Erythroblast (primary cell): Measurements from ENCODE around the gene MYO1A.

Source experiments
- GATA1 ChIP-seq: IDR thresholded peaks from 2 replicates; pipeline ENCODE4 v1.6.1; 2011; ENCODE audit warnings: low read depth, mild to moderate bottlenecking, control low read depth, low read length, moderate library complexity
- POLR2A ChIP-seq: IDR thresholded peaks from 2 replicates; pipeline ENCODE4 v1.6.1; 2011; ENCODE audit warnings: mild to moderate bottlenecking, low read length

- TF ChIP-seq POLR2A (no peak), GATA1 (no peak)
Measured at GRCh38 chr12:57066245-57066644, 16.3 kb upstream of the MYO1A start.
